ENCODE results near the gene PC.

The PC gene

DNA sequence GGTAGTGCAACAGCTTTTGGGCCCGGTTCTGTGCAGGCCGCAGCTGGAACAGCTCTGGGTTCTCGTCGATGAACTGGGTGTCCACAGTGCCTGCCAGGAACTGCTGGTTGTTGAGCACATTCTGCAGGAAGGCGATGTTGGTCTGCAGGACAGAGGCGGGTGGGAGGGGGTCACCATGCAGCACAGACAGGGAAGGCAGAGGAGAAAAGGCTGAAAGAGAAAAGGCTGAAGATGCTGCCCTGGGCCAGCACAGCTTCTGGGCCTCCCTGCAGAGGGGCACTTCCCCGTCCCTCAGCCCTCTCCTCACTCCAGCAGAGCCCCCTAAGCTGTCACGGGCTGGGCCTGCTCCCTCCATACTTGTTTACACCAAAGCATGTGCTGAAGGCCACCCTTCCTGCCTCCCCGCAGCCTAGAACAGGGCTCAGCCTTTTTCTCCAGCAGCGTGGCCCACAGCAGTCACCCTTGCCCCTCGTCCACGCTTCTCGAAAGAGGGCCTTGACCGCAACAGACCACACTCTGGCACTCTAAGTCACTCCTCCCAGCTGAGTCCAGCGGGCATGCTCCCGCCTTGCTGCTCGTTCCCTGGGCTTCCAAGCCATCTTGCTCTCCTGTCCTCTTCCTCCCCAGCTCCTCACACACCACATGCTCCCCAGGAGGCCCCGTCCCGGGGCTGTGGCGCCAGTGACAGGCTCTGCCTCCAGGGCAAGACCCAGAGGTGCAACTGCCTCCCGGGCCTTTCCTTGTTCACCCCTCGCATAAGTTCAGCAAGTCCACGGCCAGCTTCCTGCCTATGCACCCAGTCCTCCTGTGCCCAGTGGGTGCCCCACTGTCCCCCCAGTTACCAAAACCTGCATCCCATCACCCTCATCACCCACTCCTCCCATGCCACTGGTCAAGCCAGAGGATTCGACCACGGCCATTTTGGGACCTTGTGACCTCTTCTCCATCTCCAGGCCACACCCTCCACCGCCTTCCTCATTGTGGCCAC is 104.6 kb downstream of the PC start:
- DNase-seq (ENCODE audit: low read depth): no peak

DNA sequence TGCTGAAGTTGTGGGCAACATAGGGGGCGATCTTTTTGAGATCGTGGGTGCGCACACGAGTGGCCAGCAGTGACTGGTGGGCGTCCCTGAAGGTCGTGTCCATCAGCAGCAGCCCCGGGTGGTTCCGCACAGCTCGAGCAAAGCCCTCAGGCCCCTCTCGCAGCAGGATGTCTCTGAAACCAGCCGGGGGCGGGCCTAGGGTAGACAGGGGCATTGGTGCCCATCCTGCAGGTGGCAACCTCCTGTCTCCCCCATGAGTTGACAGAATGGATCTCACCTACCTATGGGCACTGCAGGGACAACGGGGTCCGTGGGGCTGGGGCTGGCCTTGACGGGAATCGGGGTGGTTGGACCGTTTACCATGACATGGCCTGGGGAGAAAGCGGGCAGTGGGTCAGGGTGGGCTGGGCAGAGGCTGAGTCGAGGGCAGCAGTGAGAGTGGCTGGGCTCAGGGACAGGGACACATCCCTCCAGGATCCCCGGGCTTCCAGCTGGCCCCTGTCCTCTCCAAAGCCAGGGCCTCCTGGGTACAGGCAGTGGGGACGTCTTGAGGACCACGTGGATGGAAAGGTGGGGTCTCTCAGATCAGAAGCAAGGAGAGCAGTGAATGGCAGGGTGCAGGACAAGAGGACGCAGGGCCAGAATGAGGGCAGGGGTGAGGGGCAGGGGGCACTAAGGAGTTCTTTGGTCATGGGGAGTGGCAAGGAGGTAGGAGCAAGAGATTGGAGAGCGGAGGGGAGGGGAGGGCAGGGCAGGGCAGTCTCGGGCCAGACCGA is 105.5 kb downstream of the PC start:
- no peak for DNase-seq (ENCODE audit: low read depth)

DNA sequence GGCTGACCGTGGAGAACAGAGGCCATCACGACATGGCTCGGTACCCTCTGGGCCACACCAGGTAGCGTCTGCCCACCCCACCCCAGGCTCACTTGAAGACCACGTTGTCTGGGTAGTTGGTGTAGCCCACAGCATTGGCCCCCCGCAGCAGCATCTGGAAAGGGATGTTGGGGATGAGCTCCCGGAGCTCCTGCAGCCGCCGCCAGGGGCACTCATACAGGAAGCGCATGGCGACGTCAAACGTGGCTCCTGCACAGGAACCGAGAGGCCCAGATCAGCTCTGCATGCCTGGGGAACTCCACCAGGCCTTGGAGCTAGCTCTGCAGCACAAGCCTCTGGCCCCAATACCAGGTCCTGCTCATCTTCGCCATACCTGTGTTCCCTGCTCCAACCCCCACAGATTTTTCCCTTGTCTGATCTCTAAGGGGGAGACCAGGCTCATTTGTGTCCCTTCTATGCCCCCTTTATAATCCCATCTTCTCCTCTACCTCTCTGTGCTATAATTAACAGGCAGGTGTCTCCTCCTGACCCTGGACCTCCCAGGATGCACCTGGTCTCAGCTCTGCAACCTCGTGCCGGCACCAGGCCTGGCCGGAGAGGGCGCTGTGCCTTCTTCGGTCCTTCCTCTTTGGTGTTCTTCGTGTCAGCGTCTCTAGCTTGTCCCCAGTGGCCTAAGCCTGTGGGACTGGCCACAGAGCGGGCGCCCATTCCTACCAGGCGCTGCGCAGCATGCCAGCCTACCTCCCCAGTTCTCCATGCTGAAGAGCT is 106.3 kb downstream of the PC start:
- DNase-seq (ENCODE audit: low read depth): no peak

DNA sequence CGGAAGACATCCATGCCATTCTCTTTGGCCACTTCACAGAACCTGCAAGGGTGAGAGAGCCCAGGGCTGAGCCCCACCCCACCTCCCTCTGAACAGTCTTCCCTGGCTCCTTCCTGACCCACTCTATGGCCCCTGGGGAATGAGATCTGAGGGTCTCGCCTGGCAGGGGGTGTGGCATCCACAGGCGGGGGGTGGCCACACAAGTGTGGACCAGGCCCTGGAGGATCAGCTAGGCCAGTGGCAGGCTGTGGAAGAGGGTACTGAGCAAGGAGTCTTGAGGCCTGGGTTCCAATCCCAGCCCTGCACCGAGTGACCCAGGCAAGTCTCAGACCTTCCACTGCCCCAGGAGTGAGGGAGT is 107.0 kb downstream of the PC start:
- no peak for DNase-seq (ENCODE audit: low read depth)

DNA sequence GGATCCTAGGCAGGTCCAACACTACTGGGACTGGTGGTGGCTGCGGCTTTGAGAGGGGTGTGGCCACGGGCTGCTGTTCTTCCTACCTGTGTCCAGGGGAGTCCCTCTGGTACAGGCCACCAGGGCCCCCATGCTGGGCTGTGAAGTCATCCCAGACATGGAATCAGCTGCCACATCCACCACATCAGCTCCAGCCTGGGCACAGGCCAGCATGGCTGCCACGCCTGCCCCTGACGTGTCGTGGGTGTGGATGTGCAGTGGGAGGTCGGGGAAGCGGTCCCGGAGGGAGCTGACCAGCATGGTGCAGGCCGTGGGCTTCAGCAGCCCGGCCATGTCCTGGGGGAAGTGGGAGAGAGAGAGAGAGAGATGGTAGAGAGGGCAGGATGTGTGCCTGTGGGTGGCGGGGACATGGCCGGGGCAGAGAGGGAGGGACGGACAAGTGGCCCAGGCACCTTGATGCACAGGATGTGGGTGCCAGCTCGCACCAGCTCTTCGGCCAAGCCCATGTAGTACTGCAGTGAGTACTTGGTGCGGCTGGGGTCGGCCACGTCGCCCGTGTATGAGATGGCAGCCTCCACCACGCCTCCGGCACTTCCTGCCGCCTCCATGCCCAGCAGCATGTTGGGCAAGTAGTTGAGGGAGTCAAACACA is 107.5 kb downstream of the PC start:
- DNase-seq (ENCODE audit: low read depth): no peak

DNA sequence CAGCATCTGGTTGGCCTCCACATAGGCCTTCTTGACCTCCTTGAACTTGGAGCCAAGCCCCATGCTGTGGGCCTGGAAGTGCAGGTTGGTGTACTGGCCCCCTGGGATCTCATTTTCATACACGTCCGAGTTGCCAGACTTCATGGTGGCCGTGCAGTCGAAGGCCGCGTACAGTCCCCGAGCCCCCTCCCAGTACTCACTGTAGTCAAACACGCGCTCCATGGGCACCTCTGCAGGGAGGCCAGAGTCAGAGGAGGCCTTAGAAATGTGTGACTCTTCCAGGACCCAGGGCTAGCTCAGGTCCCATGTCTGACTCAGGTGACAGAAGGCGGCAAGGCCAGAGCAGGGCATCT is 108.0 kb downstream of the PC start:
- no peak for DNase-seq (ENCODE audit: low read depth)

DNA sequence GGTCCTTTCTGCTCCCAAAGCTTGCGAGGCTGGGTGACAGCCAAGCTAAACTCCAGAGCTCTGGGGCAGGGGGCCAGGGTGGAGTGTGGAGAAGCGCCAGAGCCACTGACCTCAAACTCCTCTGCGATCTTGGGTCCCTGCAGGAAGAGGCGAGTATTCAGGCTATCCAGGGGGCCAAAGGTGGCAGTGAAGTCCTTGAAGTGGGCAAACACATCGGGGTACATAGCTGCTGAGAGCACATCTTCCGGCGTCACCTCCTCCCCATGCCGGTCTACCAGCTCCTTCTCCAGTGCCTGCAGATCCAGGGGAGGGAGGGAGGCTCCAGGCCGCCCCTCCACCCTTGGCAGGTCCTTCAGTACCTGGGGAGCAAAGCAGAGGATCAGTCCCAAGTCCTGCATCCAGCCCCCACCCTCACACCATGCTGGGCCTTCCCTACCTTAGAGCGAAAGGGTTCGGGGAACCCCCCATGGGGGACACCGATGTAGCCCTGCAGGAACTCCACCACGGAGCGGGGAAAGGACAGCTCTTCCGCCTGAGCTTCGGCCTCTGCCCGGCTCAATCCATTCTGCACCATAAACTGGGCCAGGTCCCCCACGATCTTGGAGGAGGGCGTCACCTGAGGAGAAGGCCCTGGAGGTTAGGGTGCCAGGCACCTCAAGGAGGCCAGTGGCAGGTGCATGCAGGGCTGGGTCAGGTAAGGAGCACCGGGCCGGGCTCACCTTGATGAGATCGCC is 108.5 kb downstream of the PC start:
- DNase-seq (ENCODE audit: low read depth): no peak

DNA sequence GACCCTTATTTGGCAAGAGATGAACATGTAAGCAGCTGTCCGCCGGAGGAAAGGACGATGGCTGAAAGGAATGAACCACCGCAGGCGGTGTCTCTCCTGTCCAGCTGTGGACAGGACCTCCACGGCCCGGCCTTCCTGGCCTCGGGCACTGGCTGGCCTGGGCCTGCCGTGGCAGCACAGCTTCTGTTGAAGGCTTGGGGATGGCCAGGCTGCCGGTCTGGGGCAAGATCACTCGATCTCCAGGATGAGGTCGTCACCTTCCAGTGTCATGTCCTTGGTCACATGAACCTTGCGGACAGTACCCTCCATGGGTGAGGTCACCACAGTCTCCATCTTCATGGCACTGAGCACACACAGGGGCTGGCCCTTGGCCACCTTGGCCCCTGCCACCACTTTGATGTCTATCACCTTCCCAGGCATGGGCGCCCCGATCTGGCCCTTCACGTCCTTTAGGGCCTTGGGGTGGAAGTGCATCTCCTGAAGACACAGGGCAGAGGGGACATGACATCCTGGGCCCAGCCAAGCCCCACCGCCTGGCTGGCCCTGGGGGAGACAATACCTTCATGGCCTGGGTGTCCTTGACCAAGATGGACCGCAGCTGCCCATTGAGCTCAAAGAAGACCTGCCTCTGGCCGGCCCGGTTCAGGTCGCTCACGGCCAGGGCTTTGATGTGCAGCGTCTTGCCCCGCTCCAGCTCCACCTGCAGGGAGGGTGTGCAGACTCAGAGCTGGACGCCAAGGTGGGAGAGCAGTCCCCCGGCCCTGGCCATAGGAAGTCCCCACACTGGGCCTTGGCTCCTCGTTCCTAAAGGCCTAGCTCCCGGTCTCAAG is 109.3 kb downstream of the PC start:
- DNase-seq (ENCODE audit: low read depth): no peak

DNA sequence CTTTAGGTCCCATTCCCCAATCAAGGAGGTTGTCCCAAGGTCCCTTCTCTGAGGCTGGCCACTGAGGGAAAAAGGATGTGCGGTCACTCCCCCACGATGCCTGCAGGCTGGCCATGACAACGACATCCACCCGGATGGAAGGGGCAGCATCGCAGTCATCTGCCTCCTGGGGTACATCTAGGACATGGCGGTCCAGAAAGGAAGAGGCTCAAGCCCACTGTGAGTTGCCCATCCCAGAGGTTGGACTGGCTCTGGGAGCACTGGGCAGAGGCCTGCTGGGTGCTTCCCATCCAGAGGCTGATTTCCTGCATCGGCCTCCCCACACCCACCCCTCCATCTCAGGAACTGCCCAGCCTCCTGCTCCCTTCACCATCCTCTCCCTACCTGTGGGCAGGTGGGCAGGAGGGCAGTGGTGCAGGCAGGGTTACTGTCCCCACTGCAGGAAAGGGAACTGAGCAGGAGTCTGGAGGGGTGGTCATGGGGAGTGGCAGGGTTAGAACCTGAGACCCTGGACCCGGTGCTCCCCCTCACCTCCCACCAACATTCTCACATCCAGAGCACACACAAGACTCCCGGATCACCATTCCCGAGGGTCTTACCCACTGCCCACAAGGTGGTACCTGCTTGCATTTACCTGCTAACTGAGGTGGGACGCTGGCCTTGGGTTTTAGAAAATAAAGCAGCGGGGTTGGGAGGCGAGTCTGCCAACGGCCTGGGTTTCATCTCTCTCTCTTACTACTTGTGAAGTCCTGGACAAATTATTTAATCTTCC is 110.5 kb downstream of the PC start:
- no peak for DNase-seq (ENCODE audit: low read depth)

DNA sequence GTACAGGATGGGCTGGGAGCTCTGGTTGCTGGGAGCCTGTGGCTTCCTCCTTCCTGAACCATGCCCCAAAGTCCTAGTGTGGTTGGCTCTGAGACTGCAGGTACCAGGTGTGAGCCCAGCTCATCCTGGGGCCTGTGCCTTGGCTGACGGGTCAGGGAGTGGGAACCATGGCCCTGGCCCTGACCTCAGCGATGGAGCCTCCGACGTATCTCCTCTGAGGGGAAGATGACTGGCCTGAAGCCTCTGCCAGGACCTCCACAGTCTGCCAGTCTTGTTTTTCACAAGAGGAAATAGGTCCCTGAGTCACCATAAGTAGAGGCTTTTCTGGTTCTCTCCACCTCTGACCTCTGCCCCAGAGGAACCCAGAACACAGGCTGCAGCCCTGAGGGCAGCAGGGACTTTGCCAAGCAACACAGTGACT is 111.5 kb downstream of the PC start:
- DNase-seq (ENCODE audit: low read depth): peak; percentile 33

DNA sequence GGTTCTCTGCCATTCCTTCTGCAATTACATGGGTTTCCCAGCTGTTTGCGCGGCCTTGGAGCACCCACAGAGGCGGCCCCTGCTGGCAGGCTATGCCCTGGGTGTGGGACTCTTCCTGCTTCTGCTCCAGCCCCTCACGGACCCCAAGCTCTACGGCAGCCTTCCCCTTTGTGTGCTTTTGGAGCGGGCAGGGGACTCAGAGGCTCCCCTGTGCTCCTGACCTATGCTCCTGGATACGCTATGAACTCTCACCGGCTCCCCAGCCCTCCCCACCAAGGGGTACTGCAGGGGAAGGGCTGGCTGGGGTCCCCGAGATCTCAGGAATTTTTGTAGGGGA is 112.3 kb downstream of the PC start:
- no peak for DNase-seq (ENCODE audit: low read depth)

DNA sequence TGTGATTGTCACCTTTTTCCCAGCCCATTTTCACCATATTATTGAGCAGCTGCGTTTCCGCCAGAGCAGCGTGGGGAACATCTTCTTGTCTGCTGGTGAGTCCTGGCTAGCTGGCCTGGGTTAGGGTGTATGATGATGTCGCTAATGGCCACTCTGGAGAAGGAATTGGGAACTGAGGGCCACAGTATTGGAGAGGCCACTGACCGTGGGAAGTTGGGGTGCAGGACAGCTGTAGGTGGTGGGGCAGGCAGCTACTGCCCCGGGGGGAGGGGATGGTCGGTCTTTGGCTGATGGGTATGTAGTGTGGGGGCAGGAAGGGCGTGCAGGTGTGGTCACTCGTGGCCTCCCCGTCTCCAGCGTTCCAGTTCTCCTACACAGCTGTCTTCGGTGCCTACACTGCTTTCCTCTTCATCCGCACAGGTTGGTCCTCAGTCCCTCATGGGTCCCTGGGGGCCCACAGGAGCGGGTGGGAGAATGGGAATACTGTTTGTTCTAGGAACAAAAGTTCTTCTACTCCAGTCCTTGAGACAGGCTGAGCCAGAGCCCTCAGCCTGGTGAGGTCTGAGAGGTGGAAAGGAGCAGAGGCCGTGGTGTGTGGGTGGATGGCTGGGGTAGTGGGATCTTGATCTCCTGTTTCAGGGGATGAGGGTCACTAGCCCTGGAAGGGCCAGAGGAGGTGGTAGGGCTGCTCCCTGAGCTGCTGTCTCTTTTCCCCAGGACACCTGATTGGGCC is 112.9 kb downstream of the PC start:
- no peak for DNase-seq (ENCODE audit: low read depth)

DNA sequence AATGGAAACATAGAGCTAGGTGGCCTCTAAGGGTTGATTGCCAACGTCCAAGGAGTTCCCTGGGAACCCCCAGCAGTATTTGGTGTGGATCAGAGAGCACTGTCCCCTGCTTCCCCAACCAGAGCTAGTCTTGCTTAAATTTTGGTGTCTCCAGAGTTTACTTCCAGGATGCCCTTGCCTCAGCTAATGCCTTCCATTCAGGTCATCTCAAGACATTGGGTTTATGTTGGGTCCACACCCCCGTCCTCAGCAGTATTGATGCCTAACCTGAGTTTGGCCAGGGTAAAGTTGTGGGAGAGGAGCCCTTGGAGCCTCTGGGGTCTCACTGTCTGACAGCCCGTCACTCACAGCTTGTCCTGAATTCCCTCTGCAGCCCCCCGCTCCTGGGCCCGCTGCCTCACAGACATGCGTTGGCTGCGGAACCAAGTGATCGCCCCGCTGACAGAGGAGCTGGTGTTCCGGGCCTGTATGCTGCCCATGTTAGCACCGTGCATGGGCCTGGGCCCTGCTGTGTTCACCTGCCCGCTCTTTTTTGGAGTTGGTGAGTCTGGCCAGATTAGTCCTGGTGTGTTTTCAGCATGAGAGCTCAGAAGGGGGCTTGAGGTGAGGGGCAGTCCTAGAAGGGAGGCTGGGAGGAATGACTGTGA is 113.6 kb downstream of the PC start:
- no peak for DNase-seq (ENCODE audit: low read depth)

DNA sequence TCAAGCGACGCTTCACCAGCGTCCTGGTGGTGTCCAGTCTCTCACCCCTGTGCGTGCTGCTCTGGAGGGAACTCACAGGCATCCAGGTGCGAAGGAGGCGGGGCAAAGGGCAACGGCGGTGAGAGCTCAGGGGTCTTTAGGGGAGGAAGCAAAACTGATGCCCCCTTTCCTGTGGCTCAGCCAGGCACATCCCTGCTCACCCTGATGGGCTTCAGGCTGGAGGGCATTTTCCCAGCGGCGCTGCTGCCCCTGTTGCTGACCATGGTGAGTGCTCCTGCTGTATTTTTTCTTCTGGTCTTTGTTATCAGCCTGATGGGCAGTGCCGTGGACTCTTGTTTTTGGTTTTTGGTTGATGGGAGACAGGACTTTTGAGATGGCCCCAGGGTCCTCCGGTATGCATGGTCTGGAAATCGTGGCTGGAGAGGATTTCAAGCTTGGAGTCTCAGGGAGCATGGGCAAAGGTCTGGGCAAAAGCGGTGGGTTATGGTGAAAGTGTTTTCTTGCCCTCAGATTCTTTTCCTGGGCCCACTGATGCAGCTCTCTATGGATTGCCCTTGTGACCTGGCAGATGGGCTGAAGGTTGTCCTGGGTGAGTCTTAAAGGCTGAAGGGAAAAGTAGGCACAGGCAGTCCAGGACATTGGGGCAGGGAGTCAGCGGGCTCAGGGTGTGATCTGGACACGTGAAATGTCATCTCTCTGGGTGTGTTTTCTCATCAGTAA is 114.2 kb downstream of the PC start:
- DNase-seq (ENCODE audit: low read depth): no peak

DNA sequence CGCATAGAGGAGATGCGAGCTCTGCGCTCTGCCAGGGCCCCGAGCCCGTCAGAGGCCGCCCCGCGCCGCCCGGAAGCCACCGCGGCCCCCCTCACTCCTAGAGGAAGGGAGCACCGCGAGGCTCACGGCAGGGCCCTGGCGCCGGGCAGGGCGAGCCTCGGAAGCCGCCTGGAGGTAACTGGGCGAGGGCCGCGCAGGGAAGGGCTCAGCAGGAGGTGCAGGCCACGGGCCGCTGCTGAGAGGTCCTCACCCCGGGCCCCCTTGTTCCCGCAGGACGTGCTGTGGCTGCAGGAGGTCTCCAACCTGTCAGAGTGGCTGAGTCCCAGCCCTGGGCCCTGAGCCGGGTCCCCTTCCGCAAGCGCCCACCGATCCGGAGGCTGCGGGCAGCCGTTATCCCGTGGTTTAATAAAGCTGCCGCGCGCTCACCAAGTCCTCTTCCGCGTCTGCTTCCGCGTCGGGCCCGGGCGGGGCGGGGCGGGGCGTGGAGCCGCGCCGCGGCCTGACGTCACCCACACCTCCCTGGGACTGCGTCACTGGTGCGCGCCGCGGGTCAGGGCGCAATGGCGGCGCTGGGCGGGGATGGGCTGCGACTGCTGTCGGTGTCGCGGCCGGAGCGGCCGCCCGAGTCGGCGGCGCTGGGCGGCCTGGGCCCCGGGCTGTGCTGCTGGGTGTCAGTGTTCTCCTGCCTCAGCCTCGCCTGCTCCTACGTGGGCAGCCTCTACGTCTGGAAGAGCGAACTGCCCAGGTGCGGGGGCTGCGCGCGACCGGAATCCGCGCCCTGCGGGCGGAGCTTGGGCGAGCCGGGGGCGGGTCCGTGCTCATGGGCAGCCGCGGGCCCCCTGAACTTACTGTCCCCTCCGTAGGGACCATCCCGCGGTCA is 115.0 kb downstream of the PC start, which contains the start of gene RCE1:
Gene RCE1, plus strand, starts transcription at position 546 of the 880 bp plus-strand sequence. Its CDS starts 15 bp downstream, at position 561.
- DNase-seq (ENCODE audit: low read depth): peak; percentile 79

DNA sequence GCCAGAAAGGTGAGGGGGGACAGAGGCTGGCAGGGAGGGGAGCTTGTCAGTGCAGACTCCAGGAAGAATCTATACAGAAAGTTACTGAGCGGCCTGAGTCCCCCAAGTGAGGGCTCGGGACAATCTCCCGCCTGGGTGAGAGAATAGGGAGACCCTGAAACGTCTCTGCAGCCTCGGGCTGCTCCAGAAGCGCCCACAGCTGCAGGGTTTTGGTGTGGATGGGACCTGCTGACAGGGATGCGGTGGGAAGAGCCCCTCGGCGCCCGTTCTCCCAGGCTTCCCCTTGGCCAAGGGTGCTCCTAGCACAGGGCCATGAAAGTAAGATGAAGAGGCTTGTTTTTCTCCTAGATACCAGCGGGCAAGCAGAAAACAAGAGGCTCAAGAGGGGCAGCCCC is 115.7 kb downstream of the PC start:
- no peak for DNase-seq (ENCODE audit: low read depth)

DNA sequence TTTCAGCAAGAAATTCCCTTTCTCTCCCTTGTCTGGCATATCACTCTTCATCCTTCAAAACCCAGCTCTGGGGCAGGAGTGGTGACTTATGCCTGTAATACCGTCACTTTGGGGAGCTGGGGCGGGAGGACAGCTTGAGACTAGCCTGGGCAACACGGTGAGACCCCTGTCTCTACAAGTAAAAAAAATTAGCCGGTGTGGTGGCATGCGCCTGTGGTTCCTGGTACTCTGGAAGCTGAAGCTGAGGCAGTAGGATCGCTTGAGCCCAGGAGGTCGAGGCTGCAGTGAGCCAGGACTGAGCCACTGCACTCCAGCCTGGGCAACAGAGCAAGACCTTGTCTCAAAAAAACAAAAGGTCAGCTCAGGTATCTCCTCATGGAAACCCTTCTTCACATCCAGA is 116.3 kb downstream of the PC start:
- DNase-seq (ENCODE audit: low read depth): no peak

All from amniotic epithelial cell (primary cell).